ENCODE results near the gene MPDZ. TPM values are rescaled to one million over a fixed set of nuclear protein-coding genes. Genes with fewer than 3 reads are reported as not detected.

Gene MPDZ
- total RNA-seq, 1 experiment from 2014 or later = not detected

- H3K27me3 ChIP-seq (ENCODE audit: low read length) = no peaks in the 10 kb centered on the region
- H3K9me3 ChIP-seq (ENCODE audit: low read length) = no peaks in the 10 kb centered on the region
- no peaks in the 10 kb centered on the region for H3K36me3 ChIP-seq (ENCODE audit: insufficient read depth, low read length)
- no peaks in the 10 kb centered on the region for H4K20me1 ChIP-seq (ENCODE audit: insufficient read depth, low read depth, low read length)
- H2AFZ ChIP-seq (ENCODE audit: low read length) = no peak overlapping the region
- no peak overlapping the region for H3K9ac ChIP-seq (ENCODE audit: low read length)
- H3K4me1 ChIP-seq (ENCODE audit: low read length) = no peaks in the 10 kb centered on the region
- H3K27ac ChIP-seq (ENCODE audit: low read length) = no peak overlapping the region
- no peak for DNase-seq
- no peaks in the 10 kb centered on the region for H3K79me2 ChIP-seq (ENCODE audit: low read length)
- no peak overlapping the region for H3K4me3 ChIP-seq (ENCODE audit: low read length)
- H3K9me2 ChIP-seq (replicated peaks; ENCODE audit: insufficient read depth, low read length) = no peaks in the 10 kb centered on the region
- no peak overlapping the region for H3K4me2 ChIP-seq (ENCODE audit: low read depth, low read length, poor library complexity, severe bottlenecking)
Observed at GRCh38 chr9:13270734-13271133, 8.8 kb downstream of the MPDZ start.

- Histone ChIP-seq H3K36me3 (ENCODE audit: insufficient read depth, low read length) (no peaks in the 10 kb centered on the region), H3K4me2 (ENCODE audit: low read depth, low read length, poor library complexity, severe bottlenecking) (no peak overlapping the region), H3K9ac (ENCODE audit: low read length) (no peak overlapping the region), H4K20me1 (ENCODE audit: insufficient read depth, low read depth, low read length) (no peaks in the 10 kb centered on the region), H3K79me2 (ENCODE audit: low read length) (no peaks in the 10 kb centered on the region), H2AFZ (ENCODE audit: low read length) (no peak overlapping the region), H3K9me3 (ENCODE audit: low read length) (no peaks in the 10 kb centered on the region), H3K27me3 (ENCODE audit: low read length) (no peaks in the 10 kb centered on the region), H3K9me2 (replicated peaks; ENCODE audit: insufficient read depth, low read length) (no peaks in the 10 kb centered on the region), H3K27ac (ENCODE audit: low read length) (no peak overlapping the region), H3K4me1 (ENCODE audit: low read length) (no peaks in the 10 kb centered on the region), H3K4me3 (ENCODE audit: low read length) (no peak overlapping the region)
- no peak for DNase-seq
Observed at GRCh38 chr9:13269589-13270452, 9.7 kb downstream of the MPDZ start.

GRCh38 chr9:13268469-13268868 is 11.0 kb downstream of the MPDZ start:
- H3K27me3 ChIP-seq (ENCODE audit: low read length) = no peaks in the 10 kb centered on the region
- H3K9me2 ChIP-seq (replicated peaks; ENCODE audit: insufficient read depth, low read length) = no peaks in the 10 kb centered on the region
- H3K36me3 ChIP-seq (ENCODE audit: insufficient read depth, low read length) = no peaks in the 10 kb centered on the region
- H2AFZ ChIP-seq (ENCODE audit: low read length) = no peak overlapping the region
- no peak overlapping the region for H3K4me2 ChIP-seq (ENCODE audit: low read depth, low read length, poor library complexity, severe bottlenecking)
- H3K79me2 ChIP-seq (ENCODE audit: low read length) = no peaks in the 10 kb centered on the region
- H3K9ac ChIP-seq (ENCODE audit: low read length) = no peak overlapping the region
- no peaks in the 10 kb centered on the region for H4K20me1 ChIP-seq (ENCODE audit: insufficient read depth, low read depth, low read length)
- H3K9me3 ChIP-seq (ENCODE audit: low read length) = no peaks in the 10 kb centered on the region
- no peak for DNase-seq
- no peak overlapping the region for H3K27ac ChIP-seq (ENCODE audit: low read length)
- no peaks in the 10 kb centered on the region for H3K4me1 ChIP-seq (ENCODE audit: low read length)
- H3K4me3 ChIP-seq (ENCODE audit: low read length) = no peak overlapping the region

DNA sequence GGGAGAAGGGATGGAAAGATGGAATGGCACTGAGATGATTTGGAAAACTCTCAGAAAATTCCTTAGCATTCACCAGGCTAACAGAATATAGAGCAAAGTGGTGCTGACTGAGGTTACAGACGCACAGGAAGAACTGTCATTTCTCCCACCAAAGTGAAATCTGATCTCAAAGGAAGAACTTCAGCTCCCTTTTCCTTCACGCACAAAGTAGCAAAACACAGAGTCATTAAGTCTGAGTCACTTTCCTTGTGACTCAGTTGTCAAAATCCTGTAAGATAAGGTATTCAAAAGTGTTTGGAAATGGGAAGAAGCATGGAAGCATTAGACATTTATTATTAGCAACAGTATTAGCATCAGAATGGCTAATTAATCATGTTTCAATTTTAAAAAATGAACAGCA is 11.7 kb downstream of the MPDZ start:
- H3K4me2 ChIP-seq (ENCODE audit: low read depth, low read length, poor library complexity, severe bottlenecking) = no peak overlapping the region
- H3K4me3 ChIP-seq (ENCODE audit: low read length) = no peak overlapping the region
- no peaks in the 10 kb centered on the region for H3K9me3 ChIP-seq (ENCODE audit: low read length)
- H3K36me3 ChIP-seq (ENCODE audit: insufficient read depth, low read length) = no peaks in the 10 kb centered on the region
- H4K20me1 ChIP-seq (ENCODE audit: insufficient read depth, low read depth, low read length) = no peaks in the 10 kb centered on the region
- H3K27ac ChIP-seq (ENCODE audit: low read length) = no peak overlapping the region
- no peaks in the 10 kb centered on the region for H3K79me2 ChIP-seq (ENCODE audit: low read length)
- H3K9me2 ChIP-seq (replicated peaks; ENCODE audit: insufficient read depth, low read length) = no peaks in the 10 kb centered on the region
- no peak for DNase-seq
- H3K4me1 ChIP-seq (ENCODE audit: low read length) = no peaks in the 10 kb centered on the region
- H3K27me3 ChIP-seq (ENCODE audit: low read length) = no peaks in the 10 kb centered on the region
- no peak overlapping the region for H2AFZ ChIP-seq (ENCODE audit: low read length)
- no peak overlapping the region for H3K9ac ChIP-seq (ENCODE audit: low read length)

DNA sequence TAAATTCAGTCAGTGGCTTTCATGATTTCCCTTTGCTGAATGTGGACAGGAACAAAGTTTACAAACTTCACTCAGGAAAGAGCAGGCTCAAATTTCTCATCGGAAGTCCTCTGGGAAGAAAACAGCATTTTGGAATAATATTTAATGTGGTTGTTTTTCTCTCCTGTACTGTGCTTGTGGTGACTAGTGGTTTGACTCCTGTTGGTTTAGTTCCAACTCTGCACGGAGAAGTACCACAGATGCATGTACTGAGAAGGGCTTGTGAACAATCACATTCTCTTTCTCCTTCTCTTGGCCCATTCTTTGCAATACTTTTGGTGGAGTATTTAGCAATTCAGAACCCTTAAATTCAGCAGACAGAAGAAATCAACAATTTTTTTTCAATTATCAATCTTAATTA is 13.3 kb downstream of the MPDZ start:
- H3K4me1 ChIP-seq (ENCODE audit: low read length) = no peaks in the 10 kb centered on the region
- no peak overlapping the region for H3K4me3 ChIP-seq (ENCODE audit: low read length)
- no peaks in the 10 kb centered on the region for H3K27me3 ChIP-seq (ENCODE audit: low read length)
- no peak overlapping the region for H3K27ac ChIP-seq (ENCODE audit: low read length)
- no peak overlapping the region for H2AFZ ChIP-seq (ENCODE audit: low read length)
- H3K9me2 ChIP-seq (replicated peaks; ENCODE audit: insufficient read depth, low read length) = no peaks in the 10 kb centered on the region
- no peaks in the 10 kb centered on the region for H4K20me1 ChIP-seq (ENCODE audit: insufficient read depth, low read depth, low read length)
- no peaks in the 10 kb centered on the region for H3K79me2 ChIP-seq (ENCODE audit: low read length)
- H3K4me2 ChIP-seq (ENCODE audit: low read depth, low read length, poor library complexity, severe bottlenecking) = no peak overlapping the region
- H3K9me3 ChIP-seq (ENCODE audit: low read length) = no peaks in the 10 kb centered on the region
- DNase-seq = no peak
- H3K9ac ChIP-seq (ENCODE audit: low read length) = no peak overlapping the region
- H3K36me3 ChIP-seq (ENCODE audit: insufficient read depth, low read length) = no peaks in the 10 kb centered on the region

DNA sequence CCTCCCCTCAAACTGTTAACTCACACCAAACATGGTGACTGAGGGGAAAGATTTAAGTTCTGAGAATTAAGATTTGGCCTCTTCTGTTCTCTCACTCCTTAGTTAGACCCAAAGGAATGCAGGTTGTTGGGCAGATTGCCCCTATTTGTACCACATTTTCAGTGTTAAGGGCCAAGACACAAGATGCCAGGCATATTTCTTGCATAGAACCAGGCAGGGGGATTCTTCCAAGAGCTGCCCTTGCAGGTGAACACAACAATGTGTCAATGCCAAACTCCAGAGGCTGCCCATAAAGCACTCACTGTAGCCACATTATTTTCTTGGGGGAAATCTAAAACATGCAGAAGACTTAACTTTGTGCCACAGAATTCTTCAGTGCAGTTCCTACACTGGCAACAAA is 14.7 kb downstream of the MPDZ start:
- Histone ChIP-seq H3K27me3 (ENCODE audit: low read length) (no peaks in the 10 kb centered on the region), H2AFZ (ENCODE audit: low read length) (no peak overlapping the region), H3K4me2 (ENCODE audit: low read depth, low read length, poor library complexity, severe bottlenecking) (no peak overlapping the region), H3K9me2 (replicated peaks; ENCODE audit: insufficient read depth, low read length) (no peaks in the 10 kb centered on the region), H3K4me1 (ENCODE audit: low read length) (no peaks in the 10 kb centered on the region), H4K20me1 (ENCODE audit: insufficient read depth, low read depth, low read length) (no peaks in the 10 kb centered on the region), H3K4me3 (ENCODE audit: low read length) (no peak overlapping the region), H3K27ac (ENCODE audit: low read length) (no peak overlapping the region), H3K36me3 (ENCODE audit: insufficient read depth, low read length) (no peaks in the 10 kb centered on the region), H3K9me3 (ENCODE audit: low read length) (no peaks in the 10 kb centered on the region), H3K9ac (ENCODE audit: low read length) (no peak overlapping the region), H3K79me2 (ENCODE audit: low read length) (no peaks in the 10 kb centered on the region)
- no peak for DNase-seq

- Histone ChIP-seq H4K20me1 (ENCODE audit: insufficient read depth, low read depth, low read length) (no peaks in the 10 kb centered on the region), H3K9me2 (replicated peaks; ENCODE audit: insufficient read depth, low read length) (no peaks in the 10 kb centered on the region), H3K27ac (ENCODE audit: low read length) (no peak overlapping the region), H3K9ac (ENCODE audit: low read length) (no peak overlapping the region), H3K79me2 (ENCODE audit: low read length) (no peaks in the 10 kb centered on the region), H3K36me3 (ENCODE audit: insufficient read depth, low read length) (no peaks in the 10 kb centered on the region), H3K4me1 (ENCODE audit: low read length) (no peaks in the 10 kb centered on the region), H3K4me2 (ENCODE audit: low read depth, low read length, poor library complexity, severe bottlenecking) (no peak overlapping the region), H2AFZ (ENCODE audit: low read length) (no peak overlapping the region), H3K9me3 (ENCODE audit: low read length) (no peaks in the 10 kb centered on the region), H3K4me3 (ENCODE audit: low read length) (no peak overlapping the region), H3K27me3 (ENCODE audit: low read length) (no peaks in the 10 kb centered on the region)
- DNase-seq = no peak
Observed at GRCh38 chr9:13263511-13263910, 16.0 kb downstream of the MPDZ start.

- Histone ChIP-seq H3K4me2 (ENCODE audit: low read depth, low read length, poor library complexity, severe bottlenecking) (no peak overlapping the region), H4K20me1 (ENCODE audit: insufficient read depth, low read depth, low read length) (no peaks in the 10 kb centered on the region), H3K36me3 (ENCODE audit: insufficient read depth, low read length) (no peaks in the 10 kb centered on the region), H3K9ac (ENCODE audit: low read length) (no peak overlapping the region), H3K79me2 (ENCODE audit: low read length) (no peaks in the 10 kb centered on the region), H3K4me1 (ENCODE audit: low read length) (no peaks in the 10 kb centered on the region), H3K9me2 (replicated peaks; ENCODE audit: insufficient read depth, low read length) (no peaks in the 10 kb centered on the region), H3K27ac (ENCODE audit: low read length) (no peak overlapping the region), H3K9me3 (ENCODE audit: low read length) (no peaks in the 10 kb centered on the region), H3K27me3 (ENCODE audit: low read length) (no peaks in the 10 kb centered on the region), H3K4me3 (ENCODE audit: low read length) (no peak overlapping the region), H2AFZ (ENCODE audit: low read length) (no peak overlapping the region)
- no peak for DNase-seq
Observed at GRCh38 chr9:13252852-13253251, 26.6 kb downstream of the MPDZ start.

Data from Karpas-422 (cell line).